ENCODE data around the gene GRM7. TPM values are rescaled to one million over a fixed set of nuclear protein-coding genes. Genes with fewer than 3 reads are reported as not detected.

GRM7 gene
- total RNA-seq, 2 experiments from 2014 or later = not detected

DNA sequence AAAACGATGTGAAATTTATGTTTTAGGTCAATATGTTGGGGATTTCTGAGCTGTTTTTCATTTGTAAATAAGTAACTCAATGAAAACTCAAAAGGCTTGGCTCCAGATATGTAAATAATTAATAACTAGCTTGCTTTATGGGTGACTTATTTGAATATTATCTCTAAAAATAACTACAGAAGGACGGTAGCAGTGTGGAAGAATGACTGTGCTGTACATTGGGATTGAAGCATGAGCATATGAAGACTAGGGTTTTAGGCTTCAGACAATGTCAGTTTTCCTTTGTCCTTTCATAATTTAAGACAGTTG lies 343.9 kb downstream of the GRM7 start:
- Histone ChIP-seq H3K36me3 (ENCODE audit: insufficient read depth, low read length) (no peaks in the 10 kb centered on the region), H3K27ac (ENCODE audit: low read depth in 1 of 2, low read length in 2 of 2) (no peak overlapping the region), H3K4me3 (ENCODE audit: low read length) (no peak overlapping the region), H3K9me3 (ENCODE audit: control insufficient read depth in 1 of 2, insufficient read depth in 1 of 2, low read length in 2 of 2) (no peaks in the 10 kb centered on the region), H3K4me1 (ENCODE audit: insufficient read depth, low read length) (no peaks in the 10 kb centered on the region), H3K27me3 (ENCODE audit: control insufficient read depth in 1 of 2, insufficient read depth in 2 of 2, low read length in 2 of 2) (no peaks in the 10 kb centered on the region)
- no peak for DNase-seq
- Mint-ChIP-seq H3K4me1 (ENCODE audit: low read depth) (no peaks in the 10 kb centered on the region), H3K36me3 (ENCODE audit: low read depth) (no peaks in the 10 kb centered on the region), H3K4me3 (no peak overlapping the region), H3K27ac (no peak overlapping the region), H3K9me3 (peaks cover 1% of the 10 kb centered on the region), H3K27me3 (no peaks in the 10 kb centered on the region)
- intact Hi-C loops (cut with DNase I, micrococcal nuclease) = no loop called here
- TF ChIP-seq, protein P1, sequence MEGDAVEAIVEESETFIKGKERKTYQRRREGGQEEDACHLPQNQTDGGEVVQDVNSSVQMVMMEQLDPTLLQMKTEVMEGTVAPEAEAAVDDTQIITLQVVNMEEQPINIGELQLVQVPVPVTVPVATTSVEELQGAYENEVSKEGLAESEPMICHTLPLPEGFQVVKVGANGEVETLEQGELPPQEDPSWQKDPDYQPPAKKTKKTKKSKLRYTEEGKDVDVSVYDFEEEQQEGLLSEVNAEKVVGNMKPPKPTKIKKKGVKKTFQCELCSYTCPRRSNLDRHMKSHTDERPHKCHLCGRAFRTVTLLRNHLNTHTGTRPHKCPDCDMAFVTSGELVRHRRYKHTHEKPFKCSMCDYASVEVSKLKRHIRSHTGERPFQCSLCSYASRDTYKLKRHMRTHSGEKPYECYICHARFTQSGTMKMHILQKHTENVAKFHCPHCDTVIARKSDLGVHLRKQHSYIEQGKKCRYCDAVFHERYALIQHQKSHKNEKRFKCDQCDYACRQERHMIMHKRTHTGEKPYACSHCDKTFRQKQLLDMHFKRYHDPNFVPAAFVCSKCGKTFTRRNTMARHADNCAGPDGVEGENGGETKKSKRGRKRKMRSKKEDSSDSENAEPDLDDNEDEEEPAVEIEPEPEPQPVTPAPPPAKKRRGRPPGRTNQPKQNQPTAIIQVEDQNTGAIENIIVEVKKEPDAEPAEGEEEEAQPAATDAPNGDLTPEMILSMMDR (IDR thresholded peaks at IDR 0.05) = no peak
- POLR2A ChIA-PET = no interaction called here
- ATAC-seq (ENCODE audit: poor library complexity) = no peak
- CTCF ChIA-PET = no interaction called here

DNA sequence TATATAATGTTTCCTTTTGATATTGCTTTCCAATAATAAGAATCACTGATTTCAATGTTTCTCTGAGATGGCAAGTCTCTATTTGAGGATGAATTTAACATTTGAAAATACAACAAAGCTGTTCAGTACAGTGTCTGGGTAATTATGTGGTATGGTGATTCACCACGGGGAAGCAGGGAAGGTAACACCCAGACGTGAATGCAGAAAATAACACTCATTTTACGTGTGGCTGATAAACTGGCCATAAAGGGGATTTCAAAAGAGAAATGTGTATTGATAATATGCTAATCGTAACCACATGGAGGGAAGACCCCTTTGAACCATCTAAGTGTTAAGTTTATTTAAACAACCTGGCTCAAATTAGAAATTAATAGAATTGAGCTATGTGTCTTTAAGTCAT lies 344.6 kb downstream of the GRM7 start:
- TF ChIP-seq, protein P1 (IDR thresholded peaks at IDR 0.05) = no peak
- Histone ChIP-seq H3K27ac (ENCODE audit: low read depth in 1 of 2, low read length in 2 of 2) (no peak overlapping the region), H3K27me3 (ENCODE audit: control insufficient read depth in 1 of 2, insufficient read depth in 2 of 2, low read length in 2 of 2) (no peaks in the 10 kb centered on the region), H3K36me3 (ENCODE audit: insufficient read depth, low read length) (no peaks in the 10 kb centered on the region), H3K4me1 (ENCODE audit: insufficient read depth, low read length) (no peaks in the 10 kb centered on the region), H3K4me3 (ENCODE audit: low read length) (no peak overlapping the region), H3K9me3 (ENCODE audit: control insufficient read depth in 1 of 2, insufficient read depth in 1 of 2, low read length in 2 of 2) (no peaks in the 10 kb centered on the region)
- POLR2A ChIA-PET = no interaction called here
- intact Hi-C loops (cut with DNase I, micrococcal nuclease) = no loop called here
- H3K36me3 Mint-ChIP-seq (ENCODE audit: low read depth) = no peaks in the 10 kb centered on the region
- no peaks in the 10 kb centered on the region for H3K27me3 Mint-ChIP-seq
- H3K4me3 Mint-ChIP-seq = no peak overlapping the region
- DNase-seq (peak in 1 of 14 experiments; percentile 5), ATAC-seq (ENCODE audit: poor library complexity) (no peak)
- CTCF ChIA-PET = no interaction called here
- no peak overlapping the region for H3K27ac Mint-ChIP-seq
- H3K4me1 Mint-ChIP-seq (ENCODE audit: low read depth) = no peaks in the 10 kb centered on the region
- no peaks in the 10 kb centered on the region for H3K9me3 Mint-ChIP-seq

DNA sequence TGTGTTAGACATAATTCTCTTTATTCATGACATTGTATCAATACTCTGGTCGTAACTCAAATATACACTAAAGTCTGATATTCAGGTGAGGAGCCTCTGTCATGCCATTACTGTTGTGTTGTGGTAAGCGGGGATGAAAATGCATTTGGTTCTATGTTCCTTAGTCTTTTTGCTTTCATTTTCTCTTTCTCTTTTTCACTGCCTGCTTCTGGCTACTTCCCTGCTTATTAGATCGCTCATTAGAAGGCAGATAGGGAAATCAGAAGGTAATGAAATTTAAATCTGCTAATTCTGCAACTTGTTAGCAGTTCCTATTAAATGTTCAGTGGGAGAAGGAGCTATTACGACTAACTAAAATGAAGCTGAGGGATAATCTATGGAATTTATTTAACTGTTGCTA lies 345.0 kb downstream of the GRM7 start:
- H3K4me1 ChIP-seq (ENCODE audit: insufficient read depth, low read length) = no peaks in the 10 kb centered on the region
- TF ChIP-seq, protein P1 (IDR thresholded peaks at IDR 0.05) = no peak
- no peak for ATAC-seq (ENCODE audit: poor library complexity)
- intact Hi-C loops (cut with DNase I, micrococcal nuclease) = no loop called here
- no peaks in the 10 kb centered on the region for H3K36me3 Mint-ChIP-seq (ENCODE audit: low read depth)
- H3K27ac ChIP-seq (ENCODE audit: low read depth in 1 of 2, low read length in 2 of 2) = no peak overlapping the region
- no peak overlapping the region for H3K4me3 ChIP-seq (ENCODE audit: low read length)
- ChIA-PET POLR2A (no interaction called here), CTCF (no interaction called here)
- no peak overlapping the region for H3K27ac Mint-ChIP-seq
- no peaks in the 10 kb centered on the region for H3K27me3 Mint-ChIP-seq
- H3K9me3 Mint-ChIP-seq = no peaks in the 10 kb centered on the region
- no peaks in the 10 kb centered on the region for H3K4me1 Mint-ChIP-seq (ENCODE audit: low read depth)
- no peak overlapping the region for H3K4me3 Mint-ChIP-seq
- no peaks in the 10 kb centered on the region for H3K27me3 ChIP-seq (ENCODE audit: control insufficient read depth in 1 of 2, insufficient read depth in 2 of 2, low read length in 2 of 2)
- H3K9me3 ChIP-seq (ENCODE audit: control insufficient read depth in 1 of 2, insufficient read depth in 1 of 2, low read length in 2 of 2) = no peaks in the 10 kb centered on the region
- DNase-seq = peak in 1 of 14 experiments; percentile 27
- no peaks in the 10 kb centered on the region for H3K36me3 ChIP-seq (ENCODE audit: insufficient read depth, low read length)
